Memory B cell (primary cell): Measurements from ENCODE around the gene SUSD4.

Experiments used
- ATAC-seq: fragments of 150-1000 bp; cut with Tn5 transposase; 2 replicates; pipeline ENCODE4 v1.10.0; 2021; ENCODE audit warnings: low read depth, mild to moderate bottlenecking, moderate library complexity
- DNase-seq, 2 donors: peaks; one replicate each; pipeline ENCODE4 v3.0.0; 2022; ENCODE audit warnings: low spot score in 2 of 2
- H3K27ac Mint-ChIP-seq: one replicate; pipeline ENCODE4 v1.8.0; 2022; ENCODE audit warnings: mild to moderate bottlenecking, moderate library complexity, mixed read lengths
- H3K27me3 Mint-ChIP-seq: one replicate; pipeline ENCODE4 v1.8.0; 2022; ENCODE audit warnings: mixed read lengths
- H3K36me3 Mint-ChIP-seq: one replicate; pipeline ENCODE4 v1.8.0; 2022; ENCODE audit warnings: mild to moderate bottlenecking, mixed read lengths
- H3K4me1 Mint-ChIP-seq: one replicate; pipeline ENCODE4 v1.8.0; 2022; ENCODE audit warnings: mixed read lengths
- H3K4me3 Mint-ChIP-seq: one replicate; pipeline ENCODE4 v1.8.0; 2022; ENCODE audit warnings: mild to moderate bottlenecking, moderate library complexity, mixed read lengths
- H3K9me3 Mint-ChIP-seq: one replicate; pipeline ENCODE4 v1.8.0; 2022; ENCODE audit warnings: mixed read lengths

SUSD4 gene

GRCh38 chr1:223211323-223211985 is 152.5 kb downstream of the SUSD4 start:
- Mint-ChIP-seq H3K4me1 (no peaks in the 10 kb centered on the region), H3K27me3 (peaks cover 9% of the 10 kb centered on the region), H3K4me3 (no peak overlapping the region), H3K36me3 (no peaks in the 10 kb centered on the region), H3K9me3 (no peaks in the 10 kb centered on the region), H3K27ac (no peak overlapping the region)
- DNase-seq (no peak), ATAC-seq (no peak)

DNA sequence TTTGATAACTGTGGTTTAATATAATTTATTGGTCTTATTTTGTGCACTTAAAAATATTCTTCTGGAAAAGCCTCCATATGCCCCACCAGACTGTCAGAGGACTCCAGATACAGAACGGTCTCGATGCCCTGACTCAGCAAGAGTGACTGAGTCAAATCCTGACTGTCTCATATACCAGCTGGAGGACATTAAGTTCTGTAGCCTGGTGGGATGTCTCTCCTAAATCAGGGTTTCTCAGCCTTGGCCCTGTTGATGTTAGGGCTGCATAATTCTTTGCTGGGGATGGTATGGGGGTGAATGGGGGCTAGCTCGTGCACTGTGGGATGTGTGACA is 153.2 kb downstream of the SUSD4 start:
- H3K9me3 Mint-ChIP-seq, result no peaks in the 10 kb centered on the region
- no peaks in the 10 kb centered on the region for H3K4me1 Mint-ChIP-seq
- ATAC-seq (no peak), DNase-seq (no peak)
- H3K4me3 Mint-ChIP-seq, result no peak overlapping the region
- peaks cover 9% of the 10 kb centered on the region for H3K27me3 Mint-ChIP-seq
- H3K27ac Mint-ChIP-seq, result no peak overlapping the region
- no peaks in the 10 kb centered on the region for H3K36me3 Mint-ChIP-seq

DNA sequence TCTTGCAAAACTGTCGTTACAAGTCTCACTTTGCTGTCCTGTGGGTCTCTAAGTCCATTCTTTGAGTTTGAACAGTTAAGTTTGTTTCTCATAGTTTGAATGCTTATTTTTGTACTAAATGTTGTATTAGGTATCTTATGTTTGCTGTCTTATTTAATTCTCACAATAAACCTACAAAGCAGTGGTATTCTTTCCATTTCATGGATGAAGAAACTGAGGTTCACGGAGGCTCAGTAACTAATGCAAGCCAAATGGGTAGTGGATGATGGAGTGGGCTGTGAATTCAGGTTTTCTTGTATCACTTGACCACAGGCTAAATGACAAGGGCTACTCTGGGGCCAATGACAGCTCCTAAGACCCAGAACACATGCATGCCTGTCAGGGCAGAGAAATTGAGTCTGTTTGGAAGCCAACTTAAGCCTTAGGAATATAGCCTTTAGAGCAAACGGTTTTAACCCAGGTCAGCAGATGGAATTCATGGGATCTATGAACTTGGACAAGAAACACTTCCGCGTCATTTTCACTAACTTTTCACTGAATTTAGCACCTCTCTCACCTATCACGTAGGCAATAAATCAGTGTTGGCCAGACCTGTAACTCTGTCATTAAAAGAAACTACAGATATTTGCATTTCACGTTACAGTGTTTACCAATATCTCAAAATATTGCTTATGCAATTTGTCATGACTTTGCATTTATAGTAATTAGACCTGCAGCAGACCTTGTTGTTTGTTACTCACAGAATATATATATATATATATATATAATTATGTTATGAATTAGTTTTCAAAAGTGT is 153.8 kb downstream of the SUSD4 start:
- Mint-ChIP-seq H3K9me3 (no peaks in the 10 kb centered on the region), H3K36me3 (no peaks in the 10 kb centered on the region), H3K27me3 (peaks cover 13% of the 10 kb centered on the region), H3K4me3 (no peak overlapping the region), H3K27ac (no peak overlapping the region), H3K4me1 (no peaks in the 10 kb centered on the region)
- ATAC-seq (no peak), DNase-seq (no peak)

DNA sequence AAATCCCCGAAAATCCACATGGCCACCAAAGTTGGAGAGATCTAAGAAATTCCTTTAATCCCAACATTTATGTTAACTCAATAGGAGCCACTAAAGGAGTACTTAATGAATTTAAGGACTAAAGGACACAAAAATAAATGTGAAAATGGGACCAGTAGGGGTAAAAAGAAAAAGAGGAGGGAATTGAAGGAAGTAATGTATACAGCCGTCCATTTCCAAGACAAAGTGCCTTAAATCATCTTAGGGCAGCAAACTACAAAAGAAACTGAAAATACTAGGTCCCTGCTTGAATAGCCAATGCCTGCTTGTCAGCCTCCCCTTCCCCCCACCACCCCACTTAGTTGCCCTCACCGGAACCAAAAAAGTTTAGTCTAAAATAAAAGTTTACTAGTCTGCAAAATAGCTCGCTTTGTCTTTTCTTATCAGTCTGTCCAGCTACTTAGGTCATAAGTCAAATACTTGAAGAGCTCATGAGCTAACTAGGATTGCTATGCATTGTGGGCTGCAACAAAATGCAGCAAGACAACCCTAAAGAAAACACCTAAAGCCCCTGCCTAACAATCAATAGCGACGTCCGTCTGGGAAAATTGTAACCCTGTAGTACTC is 154.6 kb downstream of the SUSD4 start:
- Mint-ChIP-seq H3K36me3 (no peaks in the 10 kb centered on the region), H3K27ac (no peak overlapping the region)
- no peak for DNase-seq

GRCh38 chr1:223208164-223209076 is 155.6 kb downstream of the SUSD4 start:
- DNase-seq (no peak), ATAC-seq (no peak)
- Mint-ChIP-seq H3K27ac (no peak overlapping the region), H3K9me3 (no peaks in the 10 kb centered on the region), H3K36me3 (no peaks in the 10 kb centered on the region), H3K27me3 (peaks cover 23% of the 10 kb centered on the region), H3K4me1 (no peaks in the 10 kb centered on the region), H3K4me3 (no peak overlapping the region)

More for the DNA sequence above, 154.6 kb downstream of the SUSD4 start:
- H3K9me3 Mint-ChIP-seq, result no peaks in the 10 kb centered on the region
- ATAC-seq, result no peak
- H3K4me3 Mint-ChIP-seq, result no peak overlapping the region
- H3K27me3 Mint-ChIP-seq, result peaks cover 16% of the 10 kb centered on the region
- H3K4me1 Mint-ChIP-seq, result no peaks in the 10 kb centered on the region

- Mint-ChIP-seq H3K4me3 (no peak overlapping the region), H3K27ac (no peak overlapping the region), H3K36me3 (no peaks in the 10 kb centered on the region), H3K9me3 (no peaks in the 10 kb centered on the region), H3K4me1 (no peaks in the 10 kb centered on the region), H3K27me3 (peaks cover 25% of the 10 kb centered on the region)
- ATAC-seq (no peak), DNase-seq (no peak)
Observed at GRCh38 chr1:223207293-223208066, 156.5 kb downstream of the SUSD4 start.

DNA sequence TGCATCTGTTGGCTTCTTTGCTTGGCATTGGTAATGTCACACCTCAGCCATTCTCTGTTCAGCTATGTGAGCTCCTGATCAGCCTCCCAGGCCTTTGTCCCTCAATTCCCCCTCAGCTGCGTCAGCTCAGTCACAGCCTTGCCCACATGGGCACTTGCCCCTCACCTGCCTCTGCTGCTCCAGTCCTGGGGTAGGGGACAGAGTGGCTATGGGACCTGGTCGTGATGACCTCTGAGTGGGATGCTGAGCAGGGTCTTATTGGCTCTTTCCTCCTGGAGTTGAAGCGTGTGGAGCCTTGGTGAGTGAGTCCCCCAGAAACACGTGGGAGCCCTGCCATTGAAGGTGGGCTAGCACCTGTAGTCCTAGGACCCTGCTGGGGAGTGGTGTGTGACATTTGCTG is 159.6 kb downstream of the SUSD4 start:
- DNase-seq (no peak), ATAC-seq (no peak)
- H3K27ac Mint-ChIP-seq, result no peak overlapping the region
- H3K27me3 Mint-ChIP-seq, result peaks cover 31% of the 10 kb centered on the region
- no peak overlapping the region for H3K4me3 Mint-ChIP-seq
- H3K36me3 Mint-ChIP-seq, result no peaks in the 10 kb centered on the region
- no peaks in the 10 kb centered on the region for H3K9me3 Mint-ChIP-seq
- H3K4me1 Mint-ChIP-seq, result peaks cover 3% of the 10 kb centered on the region

- no peak for DNase-seq
- Mint-ChIP-seq H3K4me3 (no peak overlapping the region), H3K27ac (no peak overlapping the region), H3K36me3 (no peaks in the 10 kb centered on the region), H3K27me3 (peaks cover 31% of the 10 kb centered on the region), H3K4me1 (peaks cover 3% of the 10 kb centered on the region), H3K9me3 (no peaks in the 10 kb centered on the region)
- ATAC-seq, result no peak
Observed at GRCh38 chr1:223203694-223204093, 160.3 kb downstream of the SUSD4 start.

DNA sequence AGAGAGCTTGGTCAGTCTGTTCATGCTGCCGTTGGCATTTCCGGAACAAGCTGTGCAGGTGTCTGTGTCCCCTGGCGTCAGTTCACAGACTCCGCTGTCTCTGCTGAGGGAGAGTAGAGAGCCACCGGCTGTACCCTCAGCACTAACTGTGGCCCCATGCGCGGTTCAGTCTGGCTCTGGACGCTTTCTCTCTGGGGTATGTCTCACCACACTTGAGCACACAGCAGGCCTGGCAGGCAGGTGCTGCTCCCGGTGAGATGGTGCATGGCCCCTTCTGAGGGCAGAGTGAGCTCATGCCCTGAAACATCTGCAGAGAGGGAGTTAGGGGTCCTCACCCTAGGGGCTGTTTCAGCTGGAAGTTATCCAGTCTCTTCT is 161.0 kb downstream of the SUSD4 start:
- Mint-ChIP-seq H3K36me3 (no peaks in the 10 kb centered on the region), H3K9me3 (no peaks in the 10 kb centered on the region), H3K27me3 (peaks cover 31% of the 10 kb centered on the region), H3K4me1 (peaks cover 3% of the 10 kb centered on the region), H3K27ac (no peak overlapping the region), H3K4me3 (no peak overlapping the region)
- DNase-seq, result no peak
- ATAC-seq, result no peak

- DNase-seq (no peak), ATAC-seq (no peak)
- H3K27ac Mint-ChIP-seq, result no peak overlapping the region
- H3K36me3 Mint-ChIP-seq, result no peaks in the 10 kb centered on the region
- H3K9me3 Mint-ChIP-seq, result no peaks in the 10 kb centered on the region
- H3K4me1 Mint-ChIP-seq, result peaks cover 3% of the 10 kb centered on the region
- peaks cover 31% of the 10 kb centered on the region for H3K27me3 Mint-ChIP-seq
- H3K4me3 Mint-ChIP-seq, result no peak overlapping the region
Observed at GRCh38 chr1:223202376-223203033, 161.5 kb downstream of the SUSD4 start.

- Mint-ChIP-seq H3K36me3 (no peaks in the 10 kb centered on the region), H3K9me3 (no peaks in the 10 kb centered on the region), H3K4me3 (no peak overlapping the region), H3K4me1 (peaks cover 3% of the 10 kb centered on the region), H3K27me3 (peaks cover 29% of the 10 kb centered on the region), H3K27ac (no peak overlapping the region)
- ATAC-seq (no peak), DNase-seq (no peak)
Observed at GRCh38 chr1:223201967-223202366, 162.0 kb downstream of the SUSD4 start.

DNA sequence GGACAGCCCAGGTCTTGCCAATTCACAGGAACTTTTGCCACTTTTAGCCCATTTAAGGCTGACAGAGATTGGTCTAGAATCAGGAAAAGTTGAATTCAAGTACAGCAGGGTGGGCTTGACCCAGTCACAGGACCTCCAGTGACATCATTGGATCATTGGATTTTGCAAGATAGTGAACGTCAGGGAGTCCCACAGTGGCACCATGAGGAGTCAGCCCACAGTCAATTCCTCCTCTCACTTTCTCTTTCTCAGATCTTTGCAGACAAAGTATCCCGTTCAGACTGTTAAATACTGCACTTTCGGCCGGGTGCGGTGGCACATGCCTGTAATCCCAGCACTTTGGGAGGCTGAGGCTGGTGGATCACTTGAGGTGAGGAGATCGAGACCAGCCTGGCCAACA is 163.1 kb downstream of the SUSD4 start:
- peaks cover 3% of the 10 kb centered on the region for H3K4me1 Mint-ChIP-seq
- H3K36me3 Mint-ChIP-seq, result no peaks in the 10 kb centered on the region
- H3K9me3 Mint-ChIP-seq, result no peaks in the 10 kb centered on the region
- no peak overlapping the region for H3K4me3 Mint-ChIP-seq
- no peak for ATAC-seq
- peaks cover 27% of the 10 kb centered on the region for H3K27me3 Mint-ChIP-seq
- no peak overlapping the region for H3K27ac Mint-ChIP-seq
- DNase-seq, result no peak

- Mint-ChIP-seq H3K4me3 (no peak overlapping the region), H3K4me1 (peaks cover 3% of the 10 kb centered on the region), H3K36me3 (no peaks in the 10 kb centered on the region), H3K9me3 (no peaks in the 10 kb centered on the region), H3K27ac (no peak overlapping the region), H3K27me3 (peaks cover 20% of the 10 kb centered on the region)
- ATAC-seq (no peak), DNase-seq (no peak)
Observed at GRCh38 chr1:223199094-223199647, 164.8 kb downstream of the SUSD4 start.
